ENCODE data around the gene CCKAR. TPM values are rescaled to one million over a fixed set of nuclear protein-coding genes. Genes with fewer than 3 reads are reported as not detected.

Gene CCKAR
- total RNA-seq, 2 experiments from 2014 or later: not detected

- BruUV-seq (replicated peaks): no TSS peak
- H2AFZ ChIP-seq (ENCODE audit: low read length): no peak overlapping the region
- DNase-seq (ENCODE audit: low spot score): no peak
- intact Hi-C loops (cut with micrococcal nuclease; ENCODE audit: unreplicated experiment): no loop called here
- no peaks in the 10 kb centered on the region for H3K9me2 ChIP-seq (ENCODE audit: insufficient read depth, low read length)
- H3K4me1 ChIP-seq (ENCODE audit: insufficient read depth, low read length, poor library complexity, severe bottlenecking): no peaks in the 10 kb centered on the region
- H3K4me3 ChIP-seq (ENCODE audit: low read depth, low read length, poor library complexity, severe bottlenecking): no peak overlapping the region
- no peak for TF ChIP-seq CTCF (conservative IDR thresholded peaks at IDR 0.05; ENCODE audit: low read length)
- no peak for TF ChIP-seq EZH2phosphoT487 (IDR thresholded peaks at IDR 0.05; ENCODE audit: borderline replicate concordance, low read depth, low read length)
- ChIA-PET CTCF (ENCODE audit: unreplicated experiment) (no interaction called here), POLR2A (interaction anchor here (0.7 kb wide), 1 partner anchor 8 kb away, joined by 5 read pairs; no protein-coding TSS in a partner anchor)
- H3K27ac ChIP-seq (ENCODE audit: low read depth, low read length, poor library complexity, severe bottlenecking): no peak overlapping the region
- no peaks in the 10 kb centered on the region for H3K9me3 ChIP-seq (ENCODE audit: low read length)
- H3K36me3 ChIP-seq (ENCODE audit: insufficient read depth, low read length): no peaks in the 10 kb centered on the region
- H4K20me1 ChIP-seq (ENCODE audit: insufficient read depth, low read length): no peaks in the 10 kb centered on the region
- H3K79me2 ChIP-seq (ENCODE audit: insufficient read depth, low read depth, low read length): no peaks in the 10 kb centered on the region
- no peak overlapping the region for H3K4me2 ChIP-seq (ENCODE audit: low read length)
These were observed 37.4 kb downstream of the CCKAR start for GRCh38 chr4:26452565-26453531.

GRCh38 chr4:26451597-26451996, 38.7 kb downstream of the CCKAR start:
- no peak overlapping the region for H3K4me2 ChIP-seq (ENCODE audit: low read length)
- intact Hi-C loops (cut with micrococcal nuclease; ENCODE audit: unreplicated experiment): no loop called here
- ChIA-PET POLR2A (interaction anchor here (0.5 to 1.1 kb wide), 2 partner anchors 10 to 213 kb away, joined by 3 to 4 read pairs; no protein-coding TSS in a partner anchor), CTCF (ENCODE audit: unreplicated experiment) (interaction anchor here (0.6 kb wide), 1 partner anchor 394 kb away, joined by 4 read pairs; no protein-coding TSS in a partner anchor)
- no peaks in the 10 kb centered on the region for H3K9me3 ChIP-seq (ENCODE audit: low read length)
- TF ChIP-seq EZH2phosphoT487 (IDR thresholded peaks at IDR 0.05; ENCODE audit: borderline replicate concordance, low read depth, low read length): no peak
- no peak for TF ChIP-seq CTCF (conservative IDR thresholded peaks at IDR 0.05; ENCODE audit: low read length)
- no peak overlapping the region for H2AFZ ChIP-seq (ENCODE audit: low read length)
- H3K79me2 ChIP-seq (ENCODE audit: insufficient read depth, low read depth, low read length): no peaks in the 10 kb centered on the region
- H4K20me1 ChIP-seq (ENCODE audit: insufficient read depth, low read length): no peaks in the 10 kb centered on the region
- no peak overlapping the region for H3K4me3 ChIP-seq (ENCODE audit: low read depth, low read length, poor library complexity, severe bottlenecking)
- no peaks in the 10 kb centered on the region for H3K9me2 ChIP-seq (ENCODE audit: insufficient read depth, low read length)
- no peak overlapping the region for H3K27ac ChIP-seq (ENCODE audit: low read depth, low read length, poor library complexity, severe bottlenecking)
- H3K4me1 ChIP-seq (ENCODE audit: insufficient read depth, low read length, poor library complexity, severe bottlenecking): no peaks in the 10 kb centered on the region
- H3K36me3 ChIP-seq (ENCODE audit: insufficient read depth, low read length): no peaks in the 10 kb centered on the region
- no peak for DNase-seq (ENCODE audit: low spot score)
- no TSS peak for BruUV-seq (replicated peaks)

- CTCF ChIA-PET (ENCODE audit: unreplicated experiment): no interaction called here
- Histone ChIP-seq H3K79me2 (ENCODE audit: insufficient read depth, low read depth, low read length) (no peaks in the 10 kb centered on the region), H3K4me2 (ENCODE audit: low read length) (no peak overlapping the region), H4K20me1 (ENCODE audit: insufficient read depth, low read length) (no peaks in the 10 kb centered on the region), H3K4me3 (ENCODE audit: low read depth, low read length, poor library complexity, severe bottlenecking) (no peak overlapping the region), H3K9me2 (ENCODE audit: insufficient read depth, low read length) (no peaks in the 10 kb centered on the region), H2AFZ (ENCODE audit: low read length) (no peak overlapping the region), H3K9me3 (ENCODE audit: low read length) (no peaks in the 10 kb centered on the region), H3K27ac (ENCODE audit: low read depth, low read length, poor library complexity, severe bottlenecking) (no peak overlapping the region), H3K4me1 (ENCODE audit: insufficient read depth, low read length, poor library complexity, severe bottlenecking) (no peaks in the 10 kb centered on the region), H3K36me3 (ENCODE audit: insufficient read depth, low read length) (no peaks in the 10 kb centered on the region)
- POLR2A ChIA-PET: no interaction called here
- no peak for DNase-seq (ENCODE audit: low spot score)
- BruUV-seq (replicated peaks): no TSS peak
- TF ChIP-seq CTCF (conservative IDR thresholded peaks at IDR 0.05; ENCODE audit: low read length) (no peak), EZH2phosphoT487 (IDR thresholded peaks at IDR 0.05; ENCODE audit: borderline replicate concordance, low read depth, low read length) (no peak)
- intact Hi-C loops (cut with micrococcal nuclease; ENCODE audit: unreplicated experiment): no loop called here
These were observed 39.9 kb downstream of the CCKAR start for GRCh38 chr4:26450418-26450817.

All from OCI-LY7 (cell line).